HEK293 (cell line): ENCODE data around the gene SEMA3G.

Source experiments
- CTCF ChIA-PET: fragments of 350-600 bp; formaldehyde crosslinking; extraction: SDS; loops from one replicate; lab custom pipeline; 2021; ENCODE audit warnings: antibody characterized with exemption; lab: Yijun Ruan, JAX
- POLR2A ChIA-PET: fragments of 300-600 bp; formaldehyde crosslinking; extraction: SDS; loops from one replicate; lab custom pipeline; 2020; ENCODE audit warnings: antibody characterized with exemption, inconsistent platforms; lab: Yijun Ruan, JAX
- H3K27ac ChIP-seq: fragments of 200-500 bp; sonication (Bioruptor generic); 2 replicates; pipeline ENCODE4 v1.5.1; 2014; ENCODE audit warnings: low read depth, low read length, control low read depth, inconsistent platforms; ENCODE audit errors: extremely low read depth
- H3K36me3 ChIP-seq, 2 experiments: fragments of 200-500 bp in 1 of 2; sonication (Bioruptor generic) in 1 of 2; 1 replicate in 1 of 2; 2 replicates in 1 of 2; pipeline ENCODE4 v1.5.1; 2014 to 2017; ENCODE audit warnings: inconsistent platforms in 2 of 2, low read length in 2 of 2; ENCODE audit not compliant: control insufficient read depth in 2 of 2, insufficient read depth in 1 of 2
- H3K4me1 ChIP-seq: fragments of 200-500 bp; sonication (Bioruptor generic); 2 replicates; pipeline ENCODE4 v1.5.1; 2014; ENCODE audit warnings: mild to moderate bottlenecking, low read length, inconsistent platforms; ENCODE audit not compliant: control insufficient read depth, insufficient read depth
- H3K4me3 ChIP-seq: 2 replicates; pipeline ENCODE4 v1.5.1; 2011; ENCODE audit warnings: low read depth, mild to moderate bottlenecking, control low read depth, low read length, moderate library complexity
- H3K9me3 ChIP-seq: fragments of 200-500 bp; sonication (Bioruptor generic); 2 replicates; pipeline ENCODE4 v1.5.1; 2014; ENCODE audit warnings: low read depth, low read length, inconsistent platforms; ENCODE audit not compliant: control insufficient read depth, insufficient read depth
- ELK4 ChIP-seq: IDR thresholded peaks from 2 replicates; pipeline ENCODE4 v1.6.1; 2011; ENCODE audit warnings: mild to moderate bottlenecking, low read depth, low read length, borderline replicate concordance
- KLF17 ChIP-seq: fragments of 450-650 bp; formaldehyde crosslinking; IDR thresholded peaks from 2 replicates; pipeline ENCODE4 v1.5.1; 2016; ENCODE audit warnings: missing biosample characterization, missing genetic modification characterization
- SCRT2 ChIP-seq: fragments of 450-650 bp; formaldehyde crosslinking; IDR thresholded peaks from 2 replicates; pipeline ENCODE4 v1.5.1; 2016; ENCODE audit warnings: missing biosample characterization, missing genetic modification characterization
- WT1 ChIP-seq: fragments of 450-650 bp; formaldehyde crosslinking; IDR thresholded peaks from 2 replicates; pipeline ENCODE4 v1.5.1; 2016; ENCODE audit warnings: missing biosample characterization, missing genetic modification characterization
- ZBTB7A ChIP-seq: fragments of 450-650 bp; formaldehyde crosslinking; IDR thresholded peaks from 2 replicates; pipeline ENCODE4 v1.5.1; 2016; ENCODE audit warnings: low read depth, missing biosample characterization, missing genetic modification characterization
- ZNF133 ChIP-seq: fragments of 450-650 bp; formaldehyde crosslinking; IDR thresholded peaks from 2 replicates; pipeline ENCODE4 v1.5.1; 2016; ENCODE audit warnings: missing biosample characterization, missing genetic modification characterization
- ZNF18 ChIP-seq: fragments of 450-650 bp; formaldehyde crosslinking; IDR thresholded peaks from 2 replicates; pipeline ENCODE4 v1.5.1; 2016; ENCODE audit warnings: missing biosample characterization, missing genetic modification characterization
- ZNF211 ChIP-seq: fragments of 450-650 bp; formaldehyde crosslinking; IDR thresholded peaks from 2 replicates; pipeline ENCODE4 v1.5.1; 2016; ENCODE audit warnings: low read depth, missing biosample characterization, missing genetic modification characterization
- ZNF24 ChIP-seq: fragments of 450-650 bp; formaldehyde crosslinking; IDR thresholded peaks from 2 replicates; pipeline ENCODE4 v1.5.1; 2016; ENCODE audit warnings: missing biosample characterization, missing genetic modification characterization
- ZNF274 ChIP-seq, 2 experiments: fragments of 200-500 bp in 1 of 2; fragments of 450-650 bp in 1 of 2; sonication (Bioruptor generic) in 1 of 2; formaldehyde crosslinking in 1 of 2; IDR thresholded peaks; 2 replicates each; pipeline versions ENCODE4 v1.5.1 to v1.6.1; 2014 to 2016; ENCODE audit warnings: borderline replicate concordance in 1 of 2, inconsistent platforms in 1 of 2, low read length in 1 of 2, missing biosample characterization in 1 of 2, missing genetic modification characterization in 1 of 2
- ZNF664 ChIP-seq: fragments of 450-650 bp; formaldehyde crosslinking; IDR thresholded peaks from 2 replicates; pipeline ENCODE4 v1.5.1; 2016; ENCODE audit warnings: missing biosample characterization, missing genetic modification characterization
- ZNF677 ChIP-seq: fragments of 450-650 bp; IDR thresholded peaks from 2 replicates; pipeline ENCODE4 v1.5.0; 2018; ENCODE audit warnings: missing biosample characterization, mild to moderate bottlenecking, missing genetic modification characterization, moderate library complexity
- ZNF707 ChIP-seq: fragments of 450-650 bp; formaldehyde crosslinking; IDR thresholded peaks from 2 replicates; pipeline ENCODE4 v1.5.1; 2016; ENCODE audit warnings: missing biosample characterization, missing genetic modification characterization
- ZNF747 ChIP-seq: fragments of 450-650 bp; formaldehyde crosslinking; IDR thresholded peaks from 2 replicates; pipeline ENCODE4 v1.5.1; 2016; ENCODE audit warnings: missing biosample characterization, missing genetic modification characterization
- ZNF768 ChIP-seq: fragments of 450-650 bp; formaldehyde crosslinking; IDR thresholded peaks from 2 replicates; pipeline ENCODE4 v1.5.1; 2018; ENCODE audit warnings: missing biosample characterization, mild to moderate bottlenecking, missing genetic modification characterization
- ZNF792 ChIP-seq: fragments of 450-650 bp; formaldehyde crosslinking; IDR thresholded peaks from 2 replicates; pipeline ENCODE4 v1.5.1; 2016; ENCODE audit warnings: missing biosample characterization, missing genetic modification characterization
- ZNF830 ChIP-seq: fragments of 450-650 bp; IDR thresholded peaks from 2 replicates; pipeline ENCODE4 v1.5.0; 2018; ENCODE audit warnings: missing biosample characterization, missing genetic modification characterization, low read depth, mild to moderate bottlenecking, moderate library complexity
- TF ChIP-seq, protein P1 (sequence below): fragments of 450-650 bp; formaldehyde crosslinking; IDR thresholded peaks from 2 replicates; pipeline ENCODE4 v1.5.1; 2016; ENCODE audit warnings: missing biosample characterization, missing genetic modification characterization
- TF ChIP-seq, protein P2 (sequence below): fragments of 450-650 bp; formaldehyde crosslinking; IDR thresholded peaks from 2 replicates; pipeline ENCODE4 v1.5.1; 2017; ENCODE audit warnings: missing biosample characterization, missing genetic modification characterization

Gene SEMA3G

DNA sequence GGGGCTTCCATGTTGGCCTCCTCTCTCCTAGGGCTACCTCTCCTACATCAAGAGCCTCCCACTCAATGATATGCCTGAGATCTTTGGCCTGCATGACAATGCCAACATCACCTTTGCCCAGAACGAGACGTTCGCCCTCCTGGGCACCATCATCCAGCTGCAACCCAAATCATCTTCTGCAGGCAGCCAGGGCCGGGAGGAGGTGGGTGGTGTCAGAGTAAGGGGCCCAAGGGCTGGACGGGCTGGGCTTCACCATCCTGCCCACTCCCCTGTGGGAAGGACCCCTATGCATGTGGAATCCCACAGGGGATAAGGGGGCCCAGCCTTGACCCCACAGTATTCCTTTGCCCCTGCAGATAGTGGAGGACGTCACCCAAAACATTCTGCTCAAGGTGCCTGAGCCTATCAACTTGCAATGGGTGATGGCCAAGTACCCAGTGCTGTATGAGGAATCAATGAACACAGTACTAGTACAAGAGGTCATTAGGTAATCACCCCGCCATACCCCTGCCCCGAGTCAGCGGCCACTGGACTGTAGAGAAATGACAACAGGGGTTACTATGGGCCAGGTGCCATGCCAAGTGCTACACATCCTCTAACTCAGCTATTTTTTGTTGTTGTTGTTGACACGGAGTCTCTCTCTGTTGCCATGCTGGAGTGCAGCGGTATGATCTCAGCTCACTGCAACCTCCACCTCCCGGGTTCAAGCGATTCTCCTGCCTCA lies 47.1 kb downstream of the SEMA3G start:
- no peak for TF ChIP-seq ZNF792 (tag by site-specific recombination)
- no peak for TF ChIP-seq ZNF747
- TF ChIP-seq ZNF133 (tag by site-specific recombination), result no peak
- TF ChIP-seq ZNF677 (tag by site-specific recombination), result no peak
- no peak for TF ChIP-seq ZNF211 (tag by site-specific recombination)
- TF ChIP-seq ZNF18 (tag by site-specific recombination), result no peak
- no peak for TF ChIP-seq ZNF768 (tag by site-specific recombination)
- TF ChIP-seq, protein P1, sequence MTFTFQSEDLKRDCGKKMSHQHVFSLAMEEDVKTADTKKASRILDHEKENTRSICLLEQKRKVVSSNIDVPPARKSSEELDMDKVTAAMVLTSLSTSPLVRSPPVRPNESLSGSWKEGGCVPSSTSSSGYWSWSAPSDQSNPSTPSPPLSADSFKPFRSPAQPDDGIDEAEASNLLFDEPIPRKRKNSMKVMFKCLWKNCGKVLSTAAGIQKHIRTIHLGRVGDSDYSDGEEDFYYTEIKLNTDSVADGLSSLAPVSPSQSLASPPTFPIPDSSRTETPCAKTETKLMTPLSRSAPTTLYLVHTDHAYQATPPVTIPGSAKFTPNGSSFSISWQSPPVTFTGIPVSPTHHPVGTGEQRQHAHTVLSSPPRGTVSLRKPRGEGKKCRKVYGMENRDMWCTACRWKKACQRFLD (tag by site-specific recombination), result no peak
- TF ChIP-seq ZNF274 (IDR thresholded peaks at IDR 0.05; ENCODE audit: low read length), result no peak
- no peak for TF ChIP-seq ZNF274 (tag by site-specific recombination; IDR thresholded peaks at IDR 0.05; ENCODE audit: borderline replicate concordance)
- TF ChIP-seq ZBTB7A, result no peak
- TF ChIP-seq ZNF664, result no peak
- no peak for TF ChIP-seq ZNF707
- no peak for TF ChIP-seq ELK4
- TF ChIP-seq SCRT2 (tag by site-specific recombination), result no peak
- no peak for TF ChIP-seq ZNF830
- no peak for TF ChIP-seq WT1 (tag by site-specific recombination)
- no peak for TF ChIP-seq KLF17 (tag by site-specific recombination)
- TF ChIP-seq, protein P2, sequence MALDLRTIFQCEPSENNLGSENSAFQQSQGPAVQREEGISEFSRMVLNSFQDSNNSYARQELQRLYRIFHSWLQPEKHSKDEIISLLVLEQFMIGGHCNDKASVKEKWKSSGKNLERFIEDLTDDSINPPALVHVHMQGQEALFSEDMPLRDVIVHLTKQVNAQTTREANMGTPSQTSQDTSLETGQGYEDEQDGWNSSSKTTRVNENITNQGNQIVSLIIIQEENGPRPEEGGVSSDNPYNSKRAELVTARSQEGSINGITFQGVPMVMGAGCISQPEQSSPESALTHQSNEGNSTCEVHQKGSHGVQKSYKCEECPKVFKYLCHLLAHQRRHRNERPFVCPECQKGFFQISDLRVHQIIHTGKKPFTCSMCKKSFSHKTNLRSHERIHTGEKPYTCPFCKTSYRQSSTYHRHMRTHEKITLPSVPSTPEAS (tag by site-specific recombination), result no peak
- TF ChIP-seq ZNF24, result no peak
- TF ChIP-seq, all 188 proteins: peak for 0
- ChIA-PET POLR2A (interaction anchor here (0.6 kb wide), 1 partner anchor 188 kb away, joined by 3 read pairs; no protein-coding TSS in a partner anchor), CTCF (interaction anchor here (0.7 kb wide), 1 partner anchor 25 kb away, joined by 3 read pairs; no protein-coding TSS in a partner anchor)
- Histone ChIP-seq H3K4me3 (no peak overlapping the region), H3K36me3 (peaks cover 0 to 43% of the 10 kb centered on the region in 2 experiments; a peak in 1 of 3 replicates), H3K9me3 (no peaks in the 10 kb centered on the region), H3K27ac (no peak overlapping the region), H3K4me1 (no peaks in the 10 kb centered on the region)
